K562 (cell line): ENCODE data around the gene DET1. TPM values are rescaled to one million over a fixed set of nuclear protein-coding genes. Genes with fewer than 3 reads are reported as not detected.

Source experiments
- CBFA2T2 ChIP-seq: fragments of 450-650 bp; conservative IDR thresholded peaks from 2 replicates; pipeline ENCODE4 v1.6.1; 2017; ENCODE audit warnings: mild to moderate bottlenecking
- CBX3 ChIP-seq, 2 experiments: IDR thresholded peaks; 1 replicate in 1 of 2; 2 replicates in 1 of 2; pipeline ENCODE4 v1.6.1; 2012; ENCODE audit warnings: inconsistent platforms in 2 of 2, low read length in 2 of 2, borderline replicate concordance in 1 of 2, control low read depth in 1 of 2
- CTCF ChIP-seq, 3 experiments: IDR thresholded peaks in 2 of 3; conservative IDR thresholded peaks in 1 of 3; 2 replicates each; pipeline ENCODE4 v1.5.1; 2011 to 2012; ENCODE audit warnings: low read length in 3 of 3, mild to moderate bottlenecking in 3 of 3, control low read depth in 2 of 3, improper control_type of control experiment in 1 of 3, inconsistent platforms in 1 of 3, low read depth in 1 of 3, mixed read lengths in 1 of 3, moderate library complexity in 1 of 3; ENCODE audit not compliant: insufficient read depth in 2 of 3
- E2F1 ChIP-seq: sonication (generic); formaldehyde crosslinking; IDR thresholded peaks from 2 replicates; pipeline ENCODE4 v1.8.1; 2023; ENCODE audit warnings: mild to moderate bottlenecking, missing genetic modification reagents, moderate library complexity
- E2F4 ChIP-seq: sonication (generic); formaldehyde crosslinking; IDR thresholded peaks from 2 replicates; pipeline ENCODE4 v1.8.0; 2022; ENCODE audit warnings: mild to moderate bottlenecking, low read depth, missing genetic modification reagents
- FIP1L1 ChIP-seq: fragments of 200-400 bp; formaldehyde crosslinking; IDR thresholded peaks from 2 replicates; pipeline ENCODE4 v1.6.1; 2018; ENCODE audit warnings: mild to moderate bottlenecking, low read depth, low read length; ENCODE audit not compliant: poor library complexity, severe bottlenecking
- FOXM1 ChIP-seq, 2 experiments: fragments of 450-650 bp in 1 of 2; sonication (generic) in 1 of 2; formaldehyde crosslinking in 1 of 2; IDR thresholded peaks; 2 replicates each; pipeline versions ENCODE4 v1.6.1 to v1.9.0; 2017 to 2022; ENCODE audit warnings: low read depth in 2 of 2, mild to moderate bottlenecking in 2 of 2, missing genetic modification reagents in 1 of 2, moderate library complexity in 1 of 2
- MYC ChIP-seq, 2 experiments: fragments of 250-450 bp in 1 of 2; sonication (Bioruptor Pico) in 1 of 2; IDR thresholded peaks; 2 replicates each; pipeline versions ENCODE4 v1.5.1 to v1.6.1; 2012 to 2021; ENCODE audit warnings: low read depth in 2 of 2, borderline replicate concordance in 1 of 2, improper control_type of control experiment in 1 of 2, low read length in 1 of 2, mild to moderate bottlenecking in 1 of 2, moderate library complexity in 1 of 2
- NCOR1 ChIP-seq: fragments of 450-650 bp; IDR thresholded peaks from 2 replicates; pipeline ENCODE4 v1.6.1; 2016; ENCODE audit warnings: mild to moderate bottlenecking, moderate library complexity
- POU5F1 ChIP-seq: fragments of 150-350 bp; IDR thresholded peaks from 2 replicates; pipeline ENCODE4 v1.6.1; 2014; ENCODE audit warnings: borderline replicate concordance, low read length, low read depth, mild to moderate bottlenecking; ENCODE audit not compliant: partially characterized antibody
- PTRF ChIP-seq: fragments of 450-650 bp; IDR thresholded peaks from 2 replicates; pipeline ENCODE4 v1.6.1; 2016; ENCODE audit warnings: mild to moderate bottlenecking, missing genetic modification characterization, missing compliant biosample characterization
- RCOR1 ChIP-seq, 2 experiments: IDR thresholded peaks; 2 replicates each; pipeline ENCODE4 v1.6.1; 2012; ENCODE audit warnings: low read depth in 2 of 2, low read length in 2 of 2, borderline replicate concordance in 1 of 2, improper control_type of control experiment in 1 of 2
- TRIM25 ChIP-seq: fragments of 450-650 bp; IDR thresholded peaks from 2 replicates; pipeline ENCODE4 v1.7.0; 2016; ENCODE audit warnings: borderline replicate concordance
- ZBTB17 ChIP-seq: fragments of 450-650 bp; formaldehyde crosslinking; IDR thresholded peaks from 2 replicates; pipeline ENCODE4 v1.4.0; 2020; ENCODE audit warnings: mild to moderate bottlenecking
- ZHX1 ChIP-seq: fragments of 150-350 bp; conservative IDR thresholded peaks from 2 replicates; pipeline ENCODE4 v1.6.1; 2014; ENCODE audit warnings: low read length
- ZNF184 ChIP-seq: sonication (generic); formaldehyde crosslinking; IDR thresholded peaks from 2 replicates; pipeline ENCODE4 v1.5.0; 2020; ENCODE audit warnings: missing genetic modification reagents
- ZNF561 ChIP-seq: fragments of 450-650 bp; formaldehyde crosslinking; conservative IDR thresholded peaks from 2 replicates; pipeline ENCODE4 v1.4.0; 2020; ENCODE audit warnings: mild to moderate bottlenecking, moderate library complexity
- ZNF584 ChIP-seq: fragments of 200-800 bp; sonication (Bioruptor generic); IDR thresholded peaks from 2 replicates; pipeline ENCODE4 v1.6.1; 2016; ENCODE audit warnings: low read depth, mild to moderate bottlenecking, missing genetic modification characterization, missing compliant biosample characterization
- polyA plus RNA-seq, 8 experiments: library from polyadenylated mRNA; depleted of rRNA in 4 of 8; stranded (reverse) in 5 of 8; unstranded in 3 of 8; fragments of >200 nt; fragmentation: Nextera tagmentation in 2 of 8; fragmentation: Illumina TruSeq in 1 of 8; extraction: Ambion mirVana in 2 of 8; extraction: Trizol in 1 of 8; gene quantifications; 2 replicates each; pipeline versions ENCODE4 v1.2.1 to v1.2.3, GENCODE V29; 2011 to 2014; ENCODE audit warnings: inconsistent platforms in 1 of 8, missing spikeins in 1 of 8
- total RNA-seq, 7 experiments: library from RNA; depleted of rRNA in 6 of 7; stranded (reverse); fragments of >200 nt in 6 of 7; fragmentation: Illumina TruSeq in 2 of 7; extraction: Trizol in 2 of 7; gene quantifications; 2 replicates each; pipeline versions ENCODE4 v1.2.1 to v1.2.3, GENCODE V29; 2011 to 2021; ENCODE audit warnings: low replicate concordance in 1 of 7

DET1 gene
- total and polyA plus RNA-seq, 9 of the 15 experiments (the other 6 are each of a cell fraction or from before 2014, with no cell fraction given) = 4.2 to 8.1 (median 6.0) TPM

- no peak for TF ChIP-seq E2F1 (CRISPR knock-in tag)
- TF ChIP-seq RCOR1 (IDR thresholded peaks at IDR 0.05; ENCODE audit: borderline replicate concordance in 1 of 2, low read depth in 2 of 2, low read length in 2 of 2) = peak in 1 of 2 experiments; percentile 95; a peak in 2 of 4 replicates
- no peak for TF ChIP-seq ZBTB17 (CRISPR knock-in tag)
- no peak for TF ChIP-seq CTCF (IDR thresholded peaks at IDR 0.05 in 2 of 3, conservative IDR thresholded peaks at IDR 0.05 in 1 of 3; ENCODE audit: insufficient read depth in 2 of 3, low read depth in 1 of 3, low read length in 3 of 3)
- TF ChIP-seq FIP1L1 = no peak
- no peak for TF ChIP-seq TRIM25
- TF ChIP-seq FOXM1 (IDR thresholded peaks at IDR 0.05; ENCODE audit: low read depth) = peak; percentile 19; the same call in 1 of the 2 replicates
- no peak for TF ChIP-seq FOXM1 (CRISPR knock-in tag; IDR thresholded peaks at IDR 0.05; ENCODE audit: low read depth)
- no peak; the same call in 1 of the 2 replicates for TF ChIP-seq ZNF584
- TF ChIP-seq CBX3 (IDR thresholded peaks at IDR 0.05; ENCODE audit: borderline replicate concordance in 1 of 2, low read length in 2 of 2) = no peak
- TF ChIP-seq ZNF561 (CRISPR knock-in tag) = no peak
- no peak for TF ChIP-seq POU5F1
- TF ChIP-seq MYC (IDR thresholded peaks at IDR 0.05; ENCODE audit: low read depth, low read length) = 0 out of 2 replicates have a peak, but pooled peaks have one; percentile 15
- no peak for TF ChIP-seq MYC (CRISPR knock-in tag; IDR thresholded peaks at IDR 0.05; ENCODE audit: borderline replicate concordance, low read depth)
- TF ChIP-seq E2F4 (CRISPR knock-in tag) = no peak
- TF ChIP-seq PTRF (tag) = no peak
- TF ChIP-seq CBFA2T2 = peak; percentile 56; the same call in 1 of the 2 replicates
- TF ChIP-seq NCOR1 = peak; percentile 54; the same call in 1 of the 2 replicates
- TF ChIP-seq ZNF184 (CRISPR knock-in tag) = no peak
- no peak for TF ChIP-seq ZHX1
Measured at GRCh38 chr15:88563638-88564037, 17.2 kb upstream of the DET1 start (continued).
